K562 (cell line): Measurements from ENCODE around the gene STPG2. TPM values are rescaled to one million over a fixed set of nuclear protein-coding genes. Genes with fewer than 3 reads are reported as not detected.

Source experiments
- ATAC-seq: fragments of 200-7000 bp; cut with Tn5 transposase; 3 replicates; pipeline ENCODE4 v1.9.1; 2020; ENCODE audit warnings: moderate library complexity
- BruUV-seq: library from RNA; stranded (reverse); fragments of 400-500 nt; replicated peaks from 2 replicates; lab custom pipeline; 2021; lab: Mats Ljungman, UMichigan
- CTCF ChIA-PET: fragments of 300-600 bp; formaldehyde crosslinking; extraction: SDS; loops from one replicate; lab custom pipeline; 2021; ENCODE audit warnings: low intra/inter-chr PET ratio; lab: Yijun Ruan, JAX
- POLR2A ChIA-PET: fragments of 300-600, 350-650 bp; sonication (Branson Sonifier 250); formaldehyde crosslinking; extraction: SDS; loops from one replicate; lab custom pipeline; 2021; ENCODE audit warnings: antibody characterized with exemption, inconsistent platforms; lab: Yijun Ruan, JAX
- DNase-seq, 4 experiments: peaks; one replicate each; pipeline versions ENCODE4 v3.0.0 to v3.0.0-alpha.2; 2011 to 2018; ENCODE audit warnings: low spot score in 3 of 4, mixed read lengths in 3 of 4; ENCODE audit errors: extremely low read depth in 1 of 4
- FAIRE-seq: peaks from 2 replicates; lab custom pipeline; 2011; peaks lifted over from hg19 to GRCh38; lab: Jason Lieb, UNC
- H2AFZ ChIP-seq: 2 replicates; pipeline ENCODE4 v1.6.0; 2011; ENCODE audit warnings: low read depth, low read length, control low read depth, inconsistent platforms
- H3K27ac ChIP-seq: fragments of 200-600 bp; 3 replicates; pipeline ENCODE4 v1.8.0; 2011; ENCODE audit warnings: low read depth, mild to moderate bottlenecking, control low read depth, inconsistent platforms, low read length, moderate library complexity, mixed read lengths; ENCODE audit errors: extremely low read depth
- H3K27me3 ChIP-seq, 2 experiments: fragments of 300-600 bp in 1 of 2; 2 replicates in 1 of 2; 3 replicates in 1 of 2; pipeline versions ENCODE4 v1.6.0 to v1.8.0; 2011; ENCODE audit warnings: inconsistent platforms in 2 of 2, low read length in 2 of 2, mild to moderate bottlenecking in 1 of 2, mixed read lengths in 1 of 2, moderate library complexity in 1 of 2; ENCODE audit not compliant: control insufficient read depth in 2 of 2, insufficient read depth in 2 of 2
- H3K36me3 ChIP-seq: fragments of 300-600 bp; 3 replicates; pipeline ENCODE4 v1.8.0; 2011; ENCODE audit warnings: mild to moderate bottlenecking, low read length, inconsistent platforms; ENCODE audit not compliant: control insufficient read depth, insufficient read depth
- H3K4me1 ChIP-seq, 2 experiments: fragments of 200-600 bp in 1 of 2; replicated peaks in 1 of 2; 2 replicates in 1 of 2; 3 replicates in 1 of 2; pipeline versions ENCODE4 v1.5.1 to v1.8.0; 2011; ENCODE audit warnings: inconsistent platforms in 2 of 2, low read length in 2 of 2, mild to moderate bottlenecking in 1 of 2, mixed read lengths in 1 of 2, moderate library complexity in 1 of 2; ENCODE audit not compliant: control insufficient read depth in 2 of 2, insufficient read depth in 2 of 2
- H3K4me2 ChIP-seq: 2 replicates; pipeline ENCODE4 v1.6.1; 2011; ENCODE audit warnings: low read length, control low read depth, inconsistent platforms, mixed read lengths; ENCODE audit not compliant: insufficient read depth
- H3K4me3 ChIP-seq: fragments of 200-600 bp; sonication (generic), shearing (Covaris generic); 2 replicates; pipeline ENCODE4 v1.5.1; 2016; ENCODE audit warnings: control low read depth, inconsistent platforms
- H3K79me2 ChIP-seq: fragments of 200-600 bp; 3 replicates; pipeline ENCODE4 v1.8.0; 2011; ENCODE audit warnings: low read length, inconsistent platforms; ENCODE audit not compliant: control insufficient read depth, insufficient read depth
- H3K9ac ChIP-seq, 2 experiments: 2 replicates each; pipeline versions ENCODE4 v1.6.0 to v1.6.1; 2011; ENCODE audit warnings: low read depth in 2 of 2, low read length in 2 of 2, control low read depth in 1 of 2, inconsistent platforms in 1 of 2, mild to moderate bottlenecking in 1 of 2, mixed read lengths in 1 of 2; ENCODE audit not compliant: insufficient read depth in 1 of 2
- H3K9me1 ChIP-seq: one replicate; pipeline ENCODE4 v1.6.0; 2011; ENCODE audit warnings: inconsistent platforms, mild to moderate bottlenecking, low read length, moderate library complexity; ENCODE audit not compliant: control insufficient read depth, insufficient read depth
- H3K9me3 ChIP-seq: replicated peaks from 2 replicates; pipeline ENCODE4 v1.5.1; 2011; ENCODE audit warnings: low read depth, low read length, inconsistent platforms; ENCODE audit not compliant: control insufficient read depth, insufficient read depth
- H4K20me1 ChIP-seq: replicated peaks from 2 replicates; pipeline ENCODE4 v1.6.1; 2011; ENCODE audit warnings: low read length, inconsistent platforms, mixed read lengths; ENCODE audit not compliant: control insufficient read depth, insufficient read depth
- CLOCK ChIP-seq: fragments of 250-450 bp; sonication (Bioruptor Pico); IDR thresholded peaks from 2 replicates; pipeline ENCODE4 v1.4.0; 2020; ENCODE audit warnings: mild to moderate bottlenecking, moderate library complexity, borderline replicate concordance
- ELF4 ChIP-seq: fragments of 450-650 bp; formaldehyde crosslinking; IDR thresholded peaks from 2 replicates; pipeline ENCODE4 v1.4.0; 2022; ENCODE audit warnings: missing genetic modification characterization
- HCFC1 ChIP-seq: IDR thresholded peaks from 2 replicates; pipeline ENCODE4 v1.6.1; 2012; ENCODE audit warnings: low read depth, low read length, improper control_type of control experiment
- HES1 ChIP-seq: fragments of 450-650 bp; IDR thresholded peaks from 2 replicates; pipeline ENCODE4 v1.6.1; 2016; ENCODE audit warnings: low read depth, mild to moderate bottlenecking, moderate library complexity
- RBFOX2 ChIP-seq: fragments of 200-400 bp; formaldehyde crosslinking; IDR thresholded peaks from 2 replicates; pipeline ENCODE4 v1.6.1; 2017; ENCODE audit warnings: low read depth, mild to moderate bottlenecking, low read length, moderate library complexity
- TCF3 ChIP-seq: sonication (generic); formaldehyde crosslinking; IDR thresholded peaks from 2 replicates; pipeline ENCODE4 v1.4.0; 2020; ENCODE audit warnings: mild to moderate bottlenecking, missing genetic modification reagents
- TGIF2 ChIP-seq: sonication (generic); formaldehyde crosslinking; IDR thresholded peaks from 2 replicates; pipeline ENCODE4 v1.8.1; 2022; ENCODE audit warnings: mild to moderate bottlenecking, missing genetic modification reagents, moderate library complexity
- ZNF347 ChIP-seq: fragments of 450-650 bp; formaldehyde crosslinking; IDR thresholded peaks from 2 replicates; pipeline ENCODE4 v1.4.0; 2020; ENCODE audit warnings: low read depth, mild to moderate bottlenecking, moderate library complexity
- ZNF354B ChIP-seq: fragments of 250-450 bp; sonication (Bioruptor Pico); IDR thresholded peaks from 2 replicates; pipeline ENCODE4 v1.4.0; 2020
- ZNF407 ChIP-seq: fragments of 450-650 bp; IDR thresholded peaks from 2 replicates; pipeline ENCODE4 v1.6.1; 2016; ENCODE audit warnings: low read depth
- in situ Hi-C: fragments of 300-500 bp; cut with MboI; formaldehyde crosslinking; loops from 4 replicates; pipeline ENCODE4 v1.15.0; 2018; ENCODE audit warnings: inconsistent platforms, mixed read lengths
- intact Hi-C: fragments of 100-400 bp; cut with micrococcal nuclease; formaldehyde crosslinking; loops from 2 replicates; pipeline ENCODE4 v1.14.2; 2022
- polyA plus RNA-seq, 8 experiments: library from polyadenylated mRNA; depleted of rRNA in 4 of 8; stranded (reverse) in 5 of 8; unstranded in 3 of 8; fragments of >200 nt; fragmentation: Nextera tagmentation in 2 of 8; fragmentation: Illumina TruSeq in 1 of 8; extraction: Ambion mirVana in 2 of 8; extraction: Trizol in 1 of 8; gene quantifications; 2 replicates each; pipeline versions ENCODE4 v1.2.1 to v1.2.3, GENCODE V29; 2011 to 2014; ENCODE audit warnings: inconsistent platforms in 1 of 8, missing spikeins in 1 of 8
- total RNA-seq, 7 experiments: library from RNA; depleted of rRNA in 6 of 7; stranded (reverse); fragments of >200 nt in 6 of 7; fragmentation: Illumina TruSeq in 2 of 7; extraction: Trizol in 2 of 7; gene quantifications; 2 replicates each; pipeline versions ENCODE4 v1.2.1 to v1.2.3, GENCODE V29; 2011 to 2021; ENCODE audit warnings: low replicate concordance in 1 of 7

STPG2 gene
- total and polyA plus RNA-seq, 9 of the 15 experiments (the other 6 are each of a cell fraction or from before 2014, with no cell fraction given), result not detected

GRCh38 chr4:97548186-97548585 lies 595.1 kb downstream of the STPG2 start (continued):
- TF ChIP-seq HCFC1 (no peak), CLOCK (CRISPR knock-in tag) (no peak), HES1 (no peak), TCF3 (CRISPR knock-in tag) (no peak)

- no TSS peak for BruUV-seq
- no peak for TF ChIP-seq ELF4 (CRISPR knock-in tag)
- no peak for TF ChIP-seq RBFOX2
- no peak for TF ChIP-seq TGIF2 (CRISPR knock-in tag)
- no peak for TF ChIP-seq ZNF347
- TF ChIP-seq ZNF354B, result no peak
- TF ChIP-seq ZNF407, result no peak
Observed at GRCh38 chr4:97531351-97531750, 611.9 kb downstream of the STPG2 start.

More at GRCh38 chr4:97531351-97531750, 611.9 kb downstream of the STPG2 start:
- ATAC-seq (no peak), DNase-seq (no peak), FAIRE-seq (no peak)
- Histone ChIP-seq H3K36me3 (no peaks in the 10 kb centered on the region), H3K27ac (no peak overlapping the region), H3K27me3 (no peaks in the 10 kb centered on the region), H3K79me2 (no peaks in the 10 kb centered on the region), H3K4me3 (no peak overlapping the region), H3K9me1 (no peaks in the 10 kb centered on the region), H2AFZ (no peak overlapping the region), H3K9ac (no peak overlapping the region), H3K9me3 (no peaks in the 10 kb centered on the region), H3K4me2 (no peak overlapping the region), H3K4me1 (no peaks in the 10 kb centered on the region), H4K20me1 (no peaks in the 10 kb centered on the region)
- intact Hi-C loops (no loop called here), in situ Hi-C loops (no loop called here)
- ChIA-PET CTCF (no interaction called here), POLR2A (no interaction called here)
